GM23248 (cell line): ENCODE data around the gene VSTM2B.

Source experiments
- EZH2 ChIP-seq: fragments of 200-600 bp; sonication (generic); IDR thresholded peaks from 2 replicates; pipeline ENCODE4 v1.6.1; 2018; ENCODE audit warnings: antibody characterized with exemption, mild to moderate bottlenecking; ENCODE audit not compliant: insufficient read depth, poor library complexity, severe bottlenecking
- EZH2phosphoT487 ChIP-seq: fragments of 200-600 bp; sonication (generic); IDR thresholded peaks from 2 replicates; pipeline ENCODE4 v1.6.1; 2018; ENCODE audit warnings: antibody characterized with exemption, moderate library complexity, mild to moderate bottlenecking, low read depth; ENCODE audit not compliant: insufficient read depth

DNA sequence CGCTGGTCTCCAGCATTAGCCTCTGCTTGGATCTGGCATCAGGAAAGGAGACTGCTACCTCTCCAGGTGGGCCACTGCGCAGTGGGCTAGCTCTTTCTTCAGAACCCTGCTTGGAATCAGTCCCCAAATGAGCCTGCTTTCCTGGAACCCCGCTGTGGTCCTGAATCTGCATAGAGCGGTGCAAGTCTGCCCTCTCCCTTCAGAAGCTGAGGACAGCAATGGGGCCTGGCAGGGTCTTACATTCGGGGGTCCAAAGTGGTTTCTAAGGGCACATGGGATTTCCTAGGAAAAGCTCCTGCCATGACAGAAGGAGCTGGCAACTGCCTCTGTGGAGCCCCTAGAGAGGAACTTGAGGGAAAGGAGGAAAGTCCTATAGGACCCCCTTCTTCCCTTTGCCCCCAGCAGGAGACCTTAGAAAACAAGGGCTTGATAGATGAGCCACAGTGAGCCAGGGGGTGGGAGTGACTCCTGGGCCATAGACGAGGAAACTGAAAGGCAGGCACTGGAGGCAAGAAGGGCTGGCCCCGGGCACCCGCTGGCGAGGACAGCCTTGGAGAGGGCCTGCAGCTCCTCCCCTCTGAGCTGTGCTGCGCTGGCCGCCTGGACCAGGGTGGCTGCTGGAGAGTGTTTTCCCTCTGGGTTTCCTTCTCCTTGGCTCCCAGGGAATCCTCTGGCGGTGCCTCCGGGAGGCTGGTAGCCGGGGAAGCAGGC lies 1.4 kb upstream of the VSTM2B start:
- TF ChIP-seq EZH2 (no peak), EZH2phosphoT487 (no peak)
